ENCODE data around the gene ARHGEF25.
"Not testable (repeated sequence)": the region's sequence is repeated elsewhere in the genome, so short reads cannot be mapped to it uniquely, and the experiment has no call there.

Gene ARHGEF25

GRCh38 chr12:57622293-57623245, 11.3 kb downstream of the ARHGEF25 start:
- ATAC-seq (no peak), DNase-seq (no peak)

GRCh38 chr12:57623385-57623784, 12.2 kb downstream of the ARHGEF25 start:
- no peak for ATAC-seq

GRCh38 chr12:57623811-57624390, 12.7 kb downstream of the ARHGEF25 start:
- ATAC-seq (no peak), DNase-seq (no peak)

More at GRCh38 chr12:57623385-57623784, 12.2 kb downstream of the ARHGEF25 start:
- no peak for DNase-seq

GRCh38 chr12:57624441-57625220, 13.4 kb downstream of the ARHGEF25 start:
- ATAC-seq (no peak), DNase-seq (no peak)

- DNase-seq (no peak), ATAC-seq (no peak)
These were observed 14.2 kb downstream of the ARHGEF25 start for GRCh38 chr12:57625261-57626032.

- ATAC-seq = no peak
- DNase-seq = no peak
These were observed 15.1 kb downstream of the ARHGEF25 start for GRCh38 chr12:57626111-57626920.

GRCh38 chr12:57626921-57627445, 15.7 kb downstream of the ARHGEF25 start:
- no peak for DNase-seq

GRCh38 chr12:57627501-57628279, 16.5 kb downstream of the ARHGEF25 start:
- ATAC-seq (peak; percentile 21), DNase-seq (peak; percentile 52)

More at GRCh38 chr12:57626921-57627445, 15.7 kb downstream of the ARHGEF25 start:
- no peak for ATAC-seq

- DNase-seq (no peak), ATAC-seq (no peak)
These were observed 17.3 kb downstream of the ARHGEF25 start for GRCh38 chr12:57628280-57629191.

- DNase-seq (no peak), ATAC-seq (no peak)
These were observed 18.7 kb downstream of the ARHGEF25 start for GRCh38 chr12:57629897-57630471.

- ATAC-seq (no peak), DNase-seq (no peak)
These were observed 19.7 kb downstream of the ARHGEF25 start for GRCh38 chr12:57630891-57631433.

- ATAC-seq (no peak), DNase-seq (no peak)
These were observed 20.4 kb downstream of the ARHGEF25 start for GRCh38 chr12:57631566-57632072.

- ATAC-seq = peak; percentile 5
- DNase-seq = peak; percentile 37
These were observed 21.1 kb downstream of the ARHGEF25 start for GRCh38 chr12:57632073-57632957.

- peak; percentile 77 for DNase-seq
These were observed 22.0 kb downstream of the ARHGEF25 start, which contains the start of gene B4GALNT1 for GRCh38 chr12:57632958-57633840. B4GALNT1 (minus strand) TSS chr12:57633201; CDS start chr12:57632132, 1,069 bp downstream.

GRCh38 chr12:57636731-57637130, 25.5 kb downstream of the ARHGEF25 start:
- not testable (repeated sequence) for ATAC-seq, DNase-seq

More at GRCh38 chr12:57632958-57633840, 22.0 kb downstream of the ARHGEF25 start, which contains the start of gene B4GALNT1:
- ATAC-seq = peak; percentile 89

Data from stimulated activated naive CD8-positive, alpha-beta T cell treated with anti-CD3 and anti-CD28 coated beads, Interleukin-15, Interleukin-2, amounts not matched to agents 100 U/mL and 50 U/mL, for 24 hours (primary cell).